Body of pancreas (tissue), 4 donors: Measurements from ENCODE around the gene BLOC1S1.

Source experiments
- CTCF ChIP-seq, 7 experiments: fragments of 450-650 bp in 4 of 7; fragments of 200-600 bp in 3 of 7; sonication (generic) in 3 of 7; IDR thresholded peaks; one replicate each; pipeline ENCODE4 v1.5.1; 2016 to 2019; ENCODE audit warnings: antibody characterized with exemption in 7 of 7
- POLR2A ChIP-seq, 3 donors: fragments of 450-650 bp; IDR thresholded peaks; one replicate each; pipeline ENCODE4 v1.6.1; 2016; ENCODE audit warnings: antibody characterized with exemption in 3 of 3, mild to moderate bottlenecking in 2 of 3

DNA sequence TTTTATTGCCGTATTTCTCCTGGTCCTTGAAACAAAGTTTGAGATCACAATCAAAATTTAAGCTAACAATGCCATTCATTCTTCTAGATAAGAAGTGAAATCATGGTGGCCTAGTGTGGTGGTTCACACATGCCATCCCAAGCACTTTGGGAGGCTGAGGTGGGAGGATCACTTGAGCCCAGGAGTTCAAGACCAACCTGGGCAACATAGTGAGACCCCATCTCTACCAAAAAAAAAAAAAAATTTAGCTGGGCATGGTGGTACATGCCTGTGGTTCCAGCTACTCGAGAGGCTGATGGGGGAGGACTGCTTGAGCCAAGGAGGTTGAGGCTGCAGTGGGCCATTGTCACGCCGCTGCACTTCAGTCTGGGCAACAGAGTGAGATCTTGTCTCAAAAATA lies 51.3 kb downstream of the BLOC1S1 start:
- TF ChIP-seq CTCF (IDR thresholded peaks at IDR 0.05) (no peak), POLR2A (IDR thresholded peaks at IDR 0.05) (no peak)
